Measurements from ENCODE around the gene DDX5. TPM values are rescaled to one million over a fixed set of nuclear protein-coding genes. Genes with fewer than 3 reads are reported as not detected.

DDX5 gene
- polyA plus RNA-seq (ENCODE audit: insufficient read length in 12 of 12): 100 to 1,000 TPM in 11 of 12 donors, not detected in 1; 322 to 909 (median 477) TPM
- long read RNA-seq, donor 1, transcript DDX5-201 (13 exons, 2,554 nt): major isoform, 67 of 193 reads
- long read RNA-seq, donor 1, transcript DDX5-213 (4 exons, 820 nt): minor isoform, 5 of 193 reads
- long read RNA-seq, donor 1, transcript DDX5-233 (2 exons, 699 nt): minor isoform, 7 of 193 reads
- long read RNA-seq, donor 1, partial matches to known transcripts: 110 of 193 reads
- long read RNA-seq, donor 1, other reads (novel, unspliced or antisense): 0 of 193 reads
- long read RNA-seq, donor 2, transcript DDX5-215 (12 exons, 3,558 nt): minor isoform, 5 of 187 reads
- long read RNA-seq, donor 2, transcript DDX5-201 (13 exons, 2,554 nt): major isoform, 139 of 187 reads
- long read RNA-seq, donor 2, partial matches to known transcripts: 41 of 187 reads
- long read RNA-seq, donor 2, other reads (novel, unspliced or antisense): 0 of 187 reads
- long read RNA-seq, donor 3, transcript DDX5-201 (13 exons, 2,554 nt): major isoform, 32 of 50 reads
- long read RNA-seq, donor 3, partial matches to known transcripts: 13 of 50 reads
- long read RNA-seq, donor 3, other reads (novel, unspliced or antisense): 0 of 50 reads
- long read RNA-seq, donor 4, transcript DDX5-201 (13 exons, 2,554 nt): major isoform, 28 of 53 reads
- long read RNA-seq, donor 4, partial matches to known transcripts: 22 of 53 reads
- long read RNA-seq, donor 4, other reads (novel, unspliced or antisense): 0 of 53 reads
- long read RNA-seq, donor 5, transcript DDX5-201 (13 exons, 2,554 nt): major isoform, 98 of 186 reads
- long read RNA-seq, donor 5, partial matches to known transcripts: 74 of 186 reads
- long read RNA-seq, donor 5, other reads (novel, unspliced or antisense): 0 of 186 reads
- long read RNA-seq, donor 6, transcript DDX5-201 (13 exons, 2,554 nt): major isoform, 60 of 114 reads
- long read RNA-seq, donor 6, transcript DDX5-215 (12 exons, 3,558 nt): minor isoform, 8 of 114 reads
- long read RNA-seq, donor 6, partial matches to known transcripts: 33 of 114 reads
- long read RNA-seq, donor 6, other reads (novel, unspliced or antisense): 5 of 114 reads
- long read RNA-seq, donor 7, transcript DDX5-201 (13 exons, 2,554 nt): major isoform, 33 of 77 reads
- long read RNA-seq, donor 7, partial matches to known transcripts: 38 of 77 reads
- long read RNA-seq, donor 7, other reads (novel, unspliced or antisense): 0 of 77 reads
- long read RNA-seq, donor 8, transcript DDX5-201 (13 exons, 2,554 nt): major isoform, 126 of 194 reads
- long read RNA-seq, donor 8, transcript DDX5-215 (12 exons, 3,558 nt): minor isoform, 6 of 194 reads
- long read RNA-seq, donor 8, transcript DDX5-233 (2 exons, 699 nt): minor isoform, 5 of 194 reads
- long read RNA-seq, donor 8, partial matches to known transcripts: 53 of 194 reads
- long read RNA-seq, donor 8, other reads (novel, unspliced or antisense): 0 of 194 reads
- long read RNA-seq, donor 9, transcript DDX5-201 (13 exons, 2,554 nt): major isoform, 42 of 81 reads
- long read RNA-seq, donor 9, partial matches to known transcripts: 37 of 81 reads
- long read RNA-seq, donor 9, other reads (novel, unspliced or antisense): 0 of 81 reads
- long read RNA-seq, donor 10, transcript DDX5-201 (13 exons, 2,554 nt): major isoform, 79 of 110 reads
- long read RNA-seq, donor 10, partial matches to known transcripts: 22 of 110 reads
- long read RNA-seq, donor 10, other reads (novel, unspliced or antisense): 0 of 110 reads
- long read RNA-seq, donor 11, transcript DDX5-209 (4 exons, 667 nt): minor isoform, 5 of 193 reads
- long read RNA-seq, donor 11, transcript DDX5-201 (13 exons, 2,554 nt): major isoform, 105 of 193 reads
- long read RNA-seq, donor 11, partial matches to known transcripts: 73 of 193 reads
- long read RNA-seq, donor 11, other reads (novel, unspliced or antisense): 5 of 193 reads

- DNase-seq: peak; percentile 97
These were observed at the start of gene DDX5 for GRCh38 chr17:64506201-64506575. Gene DDX5 (minus strand): TSS chr17:64506289. CDS start chr17:64506119, 170 bp downstream.

GRCh38 chr17:64555281-64555680, 49.2 kb upstream of the DDX5 start:
- DNase-seq: no peak

GRCh38 chr17:64554028-64554637, 48.0 kb upstream of the DDX5 start:
- no peak for DNase-seq

GRCh38 chr17:64551461-64551860, 45.4 kb upstream of the DDX5 start:
- DNase-seq: peak; percentile 23

- DNase-seq: no peak
These were observed 41.2 kb upstream of the DDX5 start for GRCh38 chr17:64547319-64547718.

GRCh38 chr17:64546716-64547115, 40.6 kb upstream of the DDX5 start:
- no peak for DNase-seq

GRCh38 chr17:64544742-64545141, 38.7 kb upstream of the DDX5 start:
- DNase-seq: no peak

GRCh38 chr17:64540118-64540776, 34.2 kb upstream of the DDX5 start:
- no peak for DNase-seq

- no peak for DNase-seq
These were observed 32.5 kb upstream of the DDX5 start for GRCh38 chr17:64538508-64539130.

GRCh38 chr17:64537488-64537887, 31.4 kb upstream of the DDX5 start:
- DNase-seq: no peak

- DNase-seq: no peak
These were observed 30.8 kb upstream of the DDX5 start for GRCh38 chr17:64536913-64537312.

GRCh38 chr17:64535357-64535756, 29.3 kb upstream of the DDX5 start:
- DNase-seq: no peak

GRCh38 chr17:64534187-64534586, 28.1 kb upstream of the DDX5 start:
- no peak for DNase-seq

GRCh38 chr17:64533784-64534183, 27.7 kb upstream of the DDX5 start:
- DNase-seq: no peak

GRCh38 chr17:64532409-64532808, 26.3 kb upstream of the DDX5 start:
- DNase-seq: no peak

- peak; percentile 17 for DNase-seq
These were observed 25.9 kb upstream of the DDX5 start for GRCh38 chr17:64531955-64532371.

- DNase-seq: no peak
These were observed 23.1 kb upstream of the DDX5 start for GRCh38 chr17:64529221-64529620.

GRCh38 chr17:64527914-64528313, 21.8 kb upstream of the DDX5 start:
- DNase-seq: no peak

- no peak for DNase-seq
These were observed 14.3 kb upstream of the DDX5 start for GRCh38 chr17:64520359-64520758.
